Hair follicle dermal papilla cell (primary cell): Measurements from ENCODE around the gene PAX3. TPM values are rescaled to one million over a fixed set of nuclear protein-coding genes. Genes with fewer than 3 reads are reported as not detected.

Source experiments
- total RNA-seq: library from RNA; depleted of rRNA; stranded (reverse); fragments of >200 nt; gene quantifications from 2 replicates; pipeline ENCODE4 v1.2.3, GENCODE V29; 2012

Gene PAX3
- 5.8 and 8.1 TPM in 2 replicates for total RNA-seq

DNA sequence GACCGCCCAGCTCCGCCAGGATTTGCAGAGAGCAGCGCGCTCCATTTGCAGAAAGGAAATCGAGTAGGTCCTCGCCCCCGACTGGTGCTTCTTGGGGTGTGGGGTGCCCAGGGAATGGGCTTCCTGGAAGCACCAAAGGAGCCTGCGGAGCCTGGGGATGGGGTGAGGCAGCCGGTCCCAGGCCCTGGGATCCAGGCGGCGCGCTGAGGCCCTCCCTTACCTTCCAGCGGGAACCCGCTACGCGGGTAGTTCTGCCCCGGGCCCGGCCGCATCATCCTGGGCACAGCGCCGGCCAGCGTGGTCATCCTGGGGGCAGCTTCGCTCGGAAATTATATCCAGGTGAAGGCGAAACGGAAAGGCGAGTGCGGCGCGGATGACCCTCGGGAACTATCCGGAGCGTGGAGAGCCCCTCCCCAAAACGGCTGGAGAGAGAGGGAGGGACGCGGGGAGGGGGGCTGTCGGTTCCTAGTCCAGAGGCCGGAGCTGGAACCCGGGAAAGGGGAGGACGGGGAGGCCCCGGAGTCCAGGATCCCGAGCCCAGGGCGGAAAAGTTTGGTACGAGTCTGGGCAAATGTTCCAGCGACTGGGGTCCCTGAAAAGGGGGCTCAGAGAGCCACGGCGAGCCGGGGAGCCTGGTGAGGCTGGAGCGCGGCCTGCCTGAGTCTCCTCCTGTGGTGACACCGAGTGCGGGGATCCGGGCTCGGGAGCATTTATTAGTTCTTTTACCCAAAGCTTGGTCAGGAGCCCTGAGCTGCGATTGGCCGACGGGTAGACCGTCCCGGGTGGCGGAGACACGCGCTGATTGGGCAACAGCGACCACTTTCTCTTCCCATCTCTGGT lies at the start of gene PAX3:
TSS of gene PAX3 (minus strand) at position 688 of the 840 bp plus-strand sequence. CDS start at position 305, 383 bp downstream.

Other genes starting within 250 kb of the PAX3 start
- 0.12 and 0.32 TPM in 2 replicates for gene SGPP2, start 125.5 kb upstream of the PAX3 start, total RNA-seq